ENCODE measurements around the gene ARPP19. TPM values are rescaled to one million over a fixed set of nuclear protein-coding genes. Genes with fewer than 3 reads are reported as not detected.

ARPP19 gene
- polyA plus RNA-seq, 1 of the 3 experiments (the other 2 are of a cell fraction): 29.0 TPM

DNA sequence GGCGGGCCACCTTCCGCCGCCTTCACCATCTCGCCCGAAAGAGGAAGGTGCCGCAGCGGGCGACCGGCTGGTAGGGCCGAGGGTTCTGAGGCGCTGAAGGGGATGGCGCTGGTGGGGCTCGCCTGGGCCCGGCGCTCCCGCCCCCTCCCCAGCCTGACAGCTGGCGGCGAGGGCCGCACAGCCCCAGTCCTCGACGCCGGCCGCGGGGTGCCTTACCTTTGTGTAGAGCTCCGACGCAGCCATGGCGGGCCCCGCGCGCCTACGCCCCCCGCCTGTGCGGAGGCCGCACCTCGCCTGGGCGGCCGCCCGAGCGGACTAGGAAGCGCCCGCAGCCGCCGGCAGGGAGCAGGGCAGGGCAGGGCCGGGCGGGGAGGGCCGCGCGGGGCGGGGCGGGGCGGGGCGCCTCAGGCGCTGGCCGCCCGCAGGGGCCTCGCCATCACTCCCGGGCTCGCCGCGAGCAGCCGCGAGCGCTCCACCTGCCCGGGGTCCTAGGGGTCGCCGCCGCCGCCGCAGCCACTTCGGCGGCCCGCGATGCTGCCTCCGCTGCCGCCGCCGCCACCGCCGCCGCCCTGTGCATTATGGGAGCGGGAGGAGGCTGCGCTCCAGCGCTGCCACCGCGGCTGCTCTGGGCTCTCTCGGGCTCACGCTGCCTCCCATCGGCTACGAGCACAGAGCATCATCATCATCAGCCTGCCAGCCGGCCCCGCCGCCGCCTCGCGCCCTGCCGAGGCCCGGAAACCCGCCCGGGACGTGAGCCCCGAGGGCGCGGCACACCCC lies 40.1 kb downstream of the ARPP19 start, which contains the start of gene MYO5A:
TSS of gene MYO5A (minus strand) at position 317 of the 777 bp plus-strand sequence. CDS start at position 243, 74 bp downstream.
- 0% methylated on average over 7 of the region's 103 CpGs for WGBS (ENCODE audit: low lambda C conversion rate)
- POLR2A ChIA-PET: no interaction called here
- H3K4me2 ChIP-seq: peak within 1 kb of the TSS; percentile 90
- H3K36me3 ChIP-seq (replicated peaks in 1 of 2; ENCODE audit: control insufficient read depth in 1 of 2, insufficient read depth in 2 of 2, low read length in 1 of 2): no peaks in the 10 kb centered on the region
- H3K4me3 ChIP-seq (ENCODE audit: low read depth in 2 of 2, low read length in 1 of 2): peak within 1 kb of the TSS; percentile 83 to 93
- no peaks in the 10 kb centered on the region for H3K27me3 ChIP-seq (ENCODE audit: insufficient read depth)
- H3K9me2 ChIP-seq: no peaks in the 10 kb centered on the region
- CTCF ChIA-PET: interaction anchor here (0.5 to 1.2 kb wide), 5 partner anchors 9 to 213 kb away, joined by 3 to 8 read pairs (median 3); no protein-coding TSS in a partner anchor
- peaks cover 7% of the 10 kb centered on the region for H3F3A ChIP-seq (replicated peaks; ENCODE audit: insufficient read depth)
- peaks cover 2% of the 10 kb centered on the region for H4K20me1 ChIP-seq (ENCODE audit: insufficient read depth)
- peaks cover 35% of the 10 kb centered on the region for H3K79me2 ChIP-seq (ENCODE audit: insufficient read depth)
- H3K9ac ChIP-seq: peak within 1 kb of the TSS; percentile 79
- peak; percentile 89 for DNase-seq
- peak within 1 kb of the TSS; percentile 56 to 64; a peak in 3 of 4 replicates for H3K27ac ChIP-seq (ENCODE audit: low read depth in 2 of 2, low read length in 1 of 2)
- peak within 1 kb of the TSS; percentile 95 for H2AFZ ChIP-seq (ENCODE audit: low read depth)
- no peaks in the 10 kb centered on the region for H3K9me3 ChIP-seq
- H3K4me1 ChIP-seq (ENCODE audit: control insufficient read depth in 1 of 2, insufficient read depth in 2 of 2, low read depth in 1 of 2, low read length in 1 of 2): peaks cover 0 to 13% of the 10 kb centered on the region in 2 experiments; a peak in 2 of 4 replicates
- no peak for TF ChIP-seq RCOR1 (IDR thresholded peaks at IDR 0.05; ENCODE audit: low read length)
- no peak for TF ChIP-seq FOSL2 (IDR thresholded peaks at IDR 0.05; ENCODE audit: borderline replicate concordance, low read depth)
- TF ChIP-seq EP300 (IDR thresholded peaks at IDR 0.05; ENCODE audit: borderline replicate concordance in 1 of 2, low read depth in 1 of 2, low read length in 1 of 2): no peak
- TF ChIP-seq, protein P1, sequence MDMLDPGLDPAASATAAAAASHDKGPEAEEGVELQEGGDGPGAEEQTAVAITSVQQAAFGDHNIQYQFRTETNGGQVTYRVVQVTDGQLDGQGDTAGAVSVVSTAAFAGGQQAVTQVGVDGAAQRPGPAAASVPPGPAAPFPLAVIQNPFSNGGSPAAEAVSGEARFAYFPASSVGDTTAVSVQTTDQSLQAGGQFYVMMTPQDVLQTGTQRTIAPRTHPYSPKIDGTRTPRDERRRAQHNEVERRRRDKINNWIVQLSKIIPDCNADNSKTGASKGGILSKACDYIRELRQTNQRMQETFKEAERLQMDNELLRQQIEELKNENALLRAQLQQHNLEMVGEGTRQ (IDR thresholded peaks at IDR 0.05; ENCODE audit: borderline replicate concordance, low read depth, low read length): no peak
- TF ChIP-seq ELF1 (IDR thresholded peaks at IDR 0.05): no peak
- no peak for TF ChIP-seq GABPA (IDR thresholded peaks at IDR 0.05; ENCODE audit: low read depth)
- TF ChIP-seq GATA2 (CRISPR knock-in tag; IDR thresholded peaks at IDR 0.05): no peak
- TF ChIP-seq, protein P2, sequence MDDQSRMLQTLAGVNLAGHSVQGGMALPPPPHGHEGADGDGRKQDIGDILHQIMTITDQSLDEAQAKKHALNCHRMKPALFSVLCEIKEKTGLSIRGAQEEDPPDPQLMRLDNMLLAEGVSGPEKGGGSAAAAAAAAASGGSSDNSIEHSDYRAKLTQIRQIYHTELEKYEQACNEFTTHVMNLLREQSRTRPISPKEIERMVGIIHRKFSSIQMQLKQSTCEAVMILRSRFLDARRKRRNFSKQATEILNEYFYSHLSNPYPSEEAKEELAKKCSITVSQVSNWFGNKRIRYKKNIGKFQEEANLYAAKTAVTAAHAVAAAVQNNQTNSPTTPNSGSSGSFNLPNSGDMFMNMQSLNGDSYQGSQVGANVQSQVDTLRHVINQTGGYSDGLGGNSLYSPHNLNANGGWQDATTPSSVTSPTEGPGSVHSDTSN (IDR thresholded peaks at IDR 0.05): no peak
- TF ChIP-seq TAF1 (IDR thresholded peaks at IDR 0.05; ENCODE audit: borderline replicate concordance, low read depth, low read length): no peak
- TF ChIP-seq RAD21 (IDR thresholded peaks at IDR 0.05; ENCODE audit: low read length): peak; percentile 35; the same call in 1 of the 2 replicates
- TF ChIP-seq, protein P3, sequence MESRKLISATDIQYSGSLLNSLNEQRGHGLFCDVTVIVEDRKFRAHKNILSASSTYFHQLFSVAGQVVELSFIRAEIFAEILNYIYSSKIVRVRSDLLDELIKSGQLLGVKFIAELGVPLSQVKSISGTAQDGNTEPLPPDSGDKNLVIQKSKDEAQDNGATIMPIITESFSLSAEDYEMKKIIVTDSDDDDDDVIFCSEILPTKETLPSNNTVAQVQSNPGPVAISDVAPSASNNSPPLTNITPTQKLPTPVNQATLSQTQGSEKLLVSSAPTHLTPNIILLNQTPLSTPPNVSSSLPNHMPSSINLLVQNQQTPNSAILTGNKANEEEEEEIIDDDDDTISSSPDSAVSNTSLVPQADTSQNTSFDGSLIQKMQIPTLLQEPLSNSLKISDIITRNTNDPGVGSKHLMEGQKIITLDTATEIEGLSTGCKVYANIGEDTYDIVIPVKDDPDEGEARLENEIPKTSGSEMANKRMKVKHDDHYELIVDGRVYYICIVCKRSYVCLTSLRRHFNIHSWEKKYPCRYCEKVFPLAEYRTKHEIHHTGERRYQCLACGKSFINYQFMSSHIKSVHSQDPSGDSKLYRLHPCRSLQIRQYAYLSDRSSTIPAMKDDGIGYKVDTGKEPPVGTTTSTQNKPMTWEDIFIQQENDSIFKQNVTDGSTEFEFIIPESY (IDR thresholded peaks at IDR 0.05; ENCODE audit: borderline replicate concordance, low read depth): no peak
- peak; percentile 43; the same call in 1 of the 2 replicates for TF ChIP-seq YY1 (IDR thresholded peaks at IDR 0.05; ENCODE audit: low read depth)
- no peak for TF ChIP-seq SIN3A (IDR thresholded peaks at IDR 0.05; ENCODE audit: borderline replicate concordance, low read depth, low read length)
- peak; percentile 32; the same call in 1 of the 2 replicates for TF ChIP-seq POLR2AphosphoS5 (IDR thresholded peaks at IDR 0.05; ENCODE audit: low read depth, low read length)
- no peak for TF ChIP-seq TCF12 (IDR thresholded peaks at IDR 0.05)
- no peak for TF ChIP-seq RXRA (IDR thresholded peaks at IDR 0.05; ENCODE audit: borderline replicate concordance, low read depth)
- TF ChIP-seq EZH2phosphoT487 (IDR thresholded peaks at IDR 0.05; ENCODE audit: borderline replicate concordance, low read depth): no peak
- TF ChIP-seq, protein P4, sequence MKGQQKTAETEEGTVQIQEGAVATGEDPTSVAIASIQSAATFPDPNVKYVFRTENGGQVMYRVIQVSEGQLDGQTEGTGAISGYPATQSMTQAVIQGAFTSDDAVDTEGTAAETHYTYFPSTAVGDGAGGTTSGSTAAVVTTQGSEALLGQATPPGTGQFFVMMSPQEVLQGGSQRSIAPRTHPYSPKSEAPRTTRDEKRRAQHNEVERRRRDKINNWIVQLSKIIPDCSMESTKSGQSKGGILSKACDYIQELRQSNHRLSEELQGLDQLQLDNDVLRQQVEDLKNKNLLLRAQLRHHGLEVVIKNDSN (IDR thresholded peaks at IDR 0.05; ENCODE audit: borderline replicate concordance, low read depth): no peak
- TF ChIP-seq, protein P5, sequence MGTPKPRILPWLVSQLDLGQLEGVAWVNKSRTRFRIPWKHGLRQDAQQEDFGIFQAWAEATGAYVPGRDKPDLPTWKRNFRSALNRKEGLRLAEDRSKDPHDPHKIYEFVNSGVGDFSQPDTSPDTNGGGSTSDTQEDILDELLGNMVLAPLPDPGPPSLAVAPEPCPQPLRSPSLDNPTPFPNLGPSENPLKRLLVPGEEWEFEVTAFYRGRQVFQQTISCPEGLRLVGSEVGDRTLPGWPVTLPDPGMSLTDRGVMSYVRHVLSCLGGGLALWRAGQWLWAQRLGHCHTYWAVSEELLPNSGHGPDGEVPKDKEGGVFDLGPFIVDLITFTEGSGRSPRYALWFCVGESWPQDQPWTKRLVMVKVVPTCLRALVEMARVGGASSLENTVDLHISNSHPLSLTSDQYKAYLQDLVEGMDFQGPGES (IDR thresholded peaks at IDR 0.05; ENCODE audit: low read depth, low read length): no peak
- TF ChIP-seq JUND (IDR thresholded peaks at IDR 0.05): no peak
- peak; percentile 35; the same call in 1 of the 2 replicates for TF ChIP-seq NRF1 (IDR thresholded peaks at IDR 0.05; ENCODE audit: low read depth, low read length)
- TF ChIP-seq, protein P6, sequence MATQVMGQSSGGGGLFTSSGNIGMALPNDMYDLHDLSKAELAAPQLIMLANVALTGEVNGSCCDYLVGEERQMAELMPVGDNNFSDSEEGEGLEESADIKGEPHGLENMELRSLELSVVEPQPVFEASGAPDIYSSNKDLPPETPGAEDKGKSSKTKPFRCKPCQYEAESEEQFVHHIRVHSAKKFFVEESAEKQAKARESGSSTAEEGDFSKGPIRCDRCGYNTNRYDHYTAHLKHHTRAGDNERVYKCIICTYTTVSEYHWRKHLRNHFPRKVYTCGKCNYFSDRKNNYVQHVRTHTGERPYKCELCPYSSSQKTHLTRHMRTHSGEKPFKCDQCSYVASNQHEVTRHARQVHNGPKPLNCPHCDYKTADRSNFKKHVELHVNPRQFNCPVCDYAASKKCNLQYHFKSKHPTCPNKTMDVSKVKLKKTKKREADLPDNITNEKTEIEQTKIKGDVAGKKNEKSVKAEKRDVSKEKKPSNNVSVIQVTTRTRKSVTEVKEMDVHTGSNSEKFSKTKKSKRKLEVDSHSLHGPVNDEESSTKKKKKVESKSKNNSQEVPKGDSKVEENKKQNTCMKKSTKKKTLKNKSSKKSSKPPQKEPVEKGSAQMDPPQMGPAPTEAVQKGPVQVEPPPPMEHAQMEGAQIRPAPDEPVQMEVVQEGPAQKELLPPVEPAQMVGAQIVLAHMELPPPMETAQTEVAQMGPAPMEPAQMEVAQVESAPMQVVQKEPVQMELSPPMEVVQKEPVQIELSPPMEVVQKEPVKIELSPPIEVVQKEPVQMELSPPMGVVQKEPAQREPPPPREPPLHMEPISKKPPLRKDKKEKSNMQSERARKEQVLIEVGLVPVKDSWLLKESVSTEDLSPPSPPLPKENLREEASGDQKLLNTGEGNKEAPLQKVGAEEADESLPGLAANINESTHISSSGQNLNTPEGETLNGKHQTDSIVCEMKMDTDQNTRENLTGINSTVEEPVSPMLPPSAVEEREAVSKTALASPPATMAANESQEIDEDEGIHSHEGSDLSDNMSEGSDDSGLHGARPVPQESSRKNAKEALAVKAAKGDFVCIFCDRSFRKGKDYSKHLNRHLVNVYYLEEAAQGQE (IDR thresholded peaks at IDR 0.05; ENCODE audit: low read depth, low read length): no peak
- TF ChIP-seq RFX5 (IDR thresholded peaks at IDR 0.05; ENCODE audit: low read length): no peak
- TF ChIP-seq FOXM1 (IDR thresholded peaks at IDR 0.05; ENCODE audit: low read depth): no peak
